Activated naive CD8-positive, alpha-beta T cell treated with anti-CD3 and anti-CD28 coated beads, Interleukin-2, amount 50 U/mL, for 24 hours (primary cell): Measurements from ENCODE around the gene SF3A1.

ENCODE experiments used
- ATAC-seq: fragments of 150-1000 bp; cut with Tn5 transposase; one replicate; pipeline ENCODE4 v1.10.0; 2021
- DNase-seq: peaks from one replicate; pipeline ENCODE4 v3.0.0; 2021
- H3K27ac Mint-ChIP-seq: one replicate; pipeline ENCODE4 v1.8.0; 2021; ENCODE audit warnings: mild to moderate bottlenecking, mixed read lengths
- H3K27me3 Mint-ChIP-seq: one replicate; pipeline ENCODE4 v1.8.0; 2021; ENCODE audit warnings: mixed read lengths
- H3K36me3 Mint-ChIP-seq: one replicate; pipeline ENCODE4 v1.8.0; 2021; ENCODE audit warnings: low read depth, mixed read lengths
- H3K4me1 Mint-ChIP-seq: one replicate; pipeline ENCODE4 v1.8.0; 2021; ENCODE audit warnings: mixed read lengths
- H3K4me3 Mint-ChIP-seq: one replicate; pipeline ENCODE4 v1.8.0; 2021; ENCODE audit warnings: mild to moderate bottlenecking, moderate library complexity, mixed read lengths
- H3K9me3 Mint-ChIP-seq: one replicate; pipeline ENCODE4 v1.8.0; 2021; ENCODE audit warnings: mixed read lengths

Gene SF3A1

GRCh38 chr22:30326706-30327362, 29.9 kb downstream of the SF3A1 start, which contains the start of gene TBC1D10A:
TSS of gene TBC1D10A (minus strand) at chr22:30326941. CDS start at chr22:30326881, 60 bp downstream.
- H3K4me1 Mint-ChIP-seq = peaks cover 48% of the 10 kb centered on the region
- H3K9me3 Mint-ChIP-seq = no peaks in the 10 kb centered on the region
- no peaks in the 10 kb centered on the region for H3K27me3 Mint-ChIP-seq
- H3K4me3 Mint-ChIP-seq = peak within 1 kb of the TSS; percentile 75
- DNase-seq (peak; percentile 92), ATAC-seq (peak; percentile 87)
- peaks cover 18% of the 10 kb centered on the region for H3K36me3 Mint-ChIP-seq
- H3K27ac Mint-ChIP-seq = peak within 1 kb of the TSS; percentile 72

GRCh38 chr22:30326255-30326705, 30.4 kb downstream of the SF3A1 start:
- no peak for DNase-seq
- ATAC-seq = peak; percentile 3
- no peaks in the 10 kb centered on the region for H3K27me3 Mint-ChIP-seq
- no peaks in the 10 kb centered on the region for H3K9me3 Mint-ChIP-seq
- H3K36me3 Mint-ChIP-seq = peaks cover 18% of the 10 kb centered on the region
- peak overlapping the region; percentile 72 for H3K27ac Mint-ChIP-seq
- peaks cover 52% of the 10 kb centered on the region for H3K4me1 Mint-ChIP-seq
- H3K4me3 Mint-ChIP-seq = peak overlapping the region; percentile 75

- Mint-ChIP-seq H3K4me1 (peaks cover 57% of the 10 kb centered on the region), H3K36me3 (peaks cover 17% of the 10 kb centered on the region), H3K9me3 (no peaks in the 10 kb centered on the region), H3K27me3 (no peaks in the 10 kb centered on the region), H3K27ac (peak overlapping the region; percentile 72), H3K4me3 (peak overlapping the region; percentile 75)
- DNase-seq (no peak), ATAC-seq (no peak)
Observed at GRCh38 chr22:30325724-30326254, 30.9 kb downstream of the SF3A1 start.

DNA sequence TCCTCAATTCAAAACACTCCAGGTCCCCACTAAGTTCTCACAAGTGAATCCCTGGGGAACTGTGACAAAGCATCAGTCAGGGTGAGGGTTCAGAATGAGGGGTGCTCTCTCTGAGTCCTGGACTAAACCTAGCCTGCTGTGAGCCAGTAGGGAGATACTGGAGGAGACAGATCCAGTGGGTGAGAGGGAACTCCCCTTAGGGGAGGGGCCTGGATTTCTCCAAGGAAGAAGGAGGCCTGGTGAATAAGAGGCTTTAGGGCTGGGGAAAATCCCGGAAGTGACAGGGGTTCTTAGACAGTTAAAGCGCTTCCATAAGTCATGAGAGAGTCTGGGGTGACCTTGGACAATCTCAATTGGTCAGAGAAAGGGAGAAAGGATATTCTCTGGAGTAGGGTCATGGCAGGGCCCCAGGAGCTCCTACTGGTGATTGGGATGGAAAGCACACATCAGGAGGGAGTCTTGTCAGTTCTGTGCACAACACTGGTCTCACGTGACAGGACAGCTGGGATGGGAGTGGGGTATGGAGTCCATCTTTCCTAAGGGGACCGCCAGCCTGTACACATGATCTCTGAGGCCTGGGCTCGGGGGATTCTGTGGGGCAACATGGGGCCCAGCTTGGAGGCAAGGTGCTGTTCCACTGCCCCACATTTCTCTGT, 31.5 kb downstream of the SF3A1 start:
- H3K4me1 Mint-ChIP-seq = peaks cover 62% of the 10 kb centered on the region
- H3K27me3 Mint-ChIP-seq = no peaks in the 10 kb centered on the region
- no peaks in the 10 kb centered on the region for H3K9me3 Mint-ChIP-seq
- ATAC-seq = no peak
- H3K27ac Mint-ChIP-seq = peak overlapping the region; percentile 72
- H3K4me3 Mint-ChIP-seq = peak overlapping the region; percentile 75
- peaks cover 12% of the 10 kb centered on the region for H3K36me3 Mint-ChIP-seq
- no peak for DNase-seq

GRCh38 chr22:30324014-30324730, 32.5 kb downstream of the SF3A1 start:
- H3K9me3 Mint-ChIP-seq = no peaks in the 10 kb centered on the region
- DNase-seq (peak; percentile 53), ATAC-seq (peak; percentile 57)
- peak overlapping the region; percentile 75 for H3K4me3 Mint-ChIP-seq
- H3K36me3 Mint-ChIP-seq = peaks cover 7% of the 10 kb centered on the region
- H3K27ac Mint-ChIP-seq = peak overlapping the region; percentile 61
- no peaks in the 10 kb centered on the region for H3K27me3 Mint-ChIP-seq
- peaks cover 71% of the 10 kb centered on the region for H3K4me1 Mint-ChIP-seq

GRCh38 chr22:30323246-30323645, 33.4 kb downstream of the SF3A1 start:
- H3K27ac Mint-ChIP-seq = no peak overlapping the region
- H3K36me3 Mint-ChIP-seq = peaks cover 10% of the 10 kb centered on the region
- ATAC-seq = no peak
- H3K27me3 Mint-ChIP-seq = no peaks in the 10 kb centered on the region
- no peaks in the 10 kb centered on the region for H3K9me3 Mint-ChIP-seq
- no peak overlapping the region for H3K4me3 Mint-ChIP-seq
- no peak for DNase-seq
- H3K4me1 Mint-ChIP-seq = peaks cover 80% of the 10 kb centered on the region

GRCh38 chr22:30321461-30321860, 35.2 kb downstream of the SF3A1 start:
- Mint-ChIP-seq H3K9me3 (no peaks in the 10 kb centered on the region), H3K4me3 (no peak overlapping the region), H3K4me1 (peaks cover 88% of the 10 kb centered on the region), H3K27ac (no peak overlapping the region), H3K36me3 (peaks cover 11% of the 10 kb centered on the region), H3K27me3 (no peaks in the 10 kb centered on the region)
- DNase-seq (no peak), ATAC-seq (no peak)

DNA sequence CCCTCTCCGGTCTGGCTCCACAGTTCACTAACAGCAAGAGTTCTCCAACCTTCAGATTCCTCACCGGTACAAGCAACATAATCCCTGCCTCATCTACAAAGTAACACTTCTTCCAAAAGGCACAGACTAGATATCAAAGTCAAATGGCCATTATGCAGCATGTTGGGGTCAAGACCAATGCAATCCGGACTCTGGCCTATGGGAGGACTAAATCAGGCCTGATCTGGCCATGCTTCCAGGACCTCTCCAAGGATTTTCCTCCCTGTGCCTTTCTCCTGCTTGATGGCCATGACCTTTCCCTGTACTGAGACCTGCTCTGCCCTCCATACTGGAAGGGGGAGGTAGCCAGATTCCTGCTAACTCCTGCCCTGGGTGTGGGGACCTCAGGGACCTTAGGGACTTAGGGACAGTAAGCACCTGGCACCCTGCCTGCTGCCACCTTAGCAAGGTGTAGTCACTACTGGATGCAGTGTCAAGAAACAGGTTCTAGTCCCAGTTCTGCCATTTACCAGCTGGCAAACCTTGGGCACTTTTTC, 36.6 kb downstream of the SF3A1 start:
- ATAC-seq = no peak
- no peak overlapping the region for H3K27ac Mint-ChIP-seq
- H3K36me3 Mint-ChIP-seq = peaks cover 13% of the 10 kb centered on the region

DNA sequence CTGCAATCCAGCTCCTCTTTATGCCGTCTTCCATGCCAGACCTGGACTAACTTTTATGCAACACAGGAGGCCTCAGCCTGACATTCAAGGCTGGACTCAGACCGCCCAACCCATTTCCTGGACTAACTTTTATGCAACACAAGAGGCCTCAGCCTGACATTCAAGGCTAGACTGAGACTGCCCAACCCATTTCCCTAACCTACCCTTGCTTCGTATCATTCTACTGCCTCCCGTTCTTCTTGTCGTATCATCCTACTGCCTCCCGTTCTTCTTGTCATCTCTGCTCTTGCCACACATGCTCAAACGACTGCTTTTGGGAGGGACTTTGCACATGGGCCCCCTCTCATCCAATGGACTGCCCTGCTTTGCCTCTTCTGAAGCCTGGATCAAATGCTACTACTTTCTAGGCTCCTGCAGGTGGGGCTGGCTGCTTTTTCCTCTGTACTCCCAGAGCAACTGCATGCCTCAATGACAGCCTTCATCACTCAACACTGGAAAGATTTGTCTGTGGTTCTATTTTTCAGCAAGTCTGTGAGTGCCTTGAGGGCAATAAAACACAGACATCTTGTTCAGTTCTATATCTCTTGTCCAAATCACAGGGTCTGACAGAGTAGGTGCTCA, 37.8 kb downstream of the SF3A1 start:
- H3K4me1 Mint-ChIP-seq = peaks cover 89% of the 10 kb centered on the region
- H3K27ac Mint-ChIP-seq = peak overlapping the region; percentile 58
- H3K9me3 Mint-ChIP-seq = no peaks in the 10 kb centered on the region
- no peaks in the 10 kb centered on the region for H3K27me3 Mint-ChIP-seq
- H3K4me3 Mint-ChIP-seq = no peak overlapping the region
- DNase-seq = no peak
- H3K36me3 Mint-ChIP-seq = peaks cover 13% of the 10 kb centered on the region
- no peak for ATAC-seq

More for the DNA sequence above, 36.6 kb downstream of the SF3A1 start:
- Mint-ChIP-seq H3K27me3 (no peaks in the 10 kb centered on the region), H3K4me1 (peaks cover 89% of the 10 kb centered on the region), H3K4me3 (no peak overlapping the region), H3K9me3 (no peaks in the 10 kb centered on the region)
- no peak for DNase-seq

DNA sequence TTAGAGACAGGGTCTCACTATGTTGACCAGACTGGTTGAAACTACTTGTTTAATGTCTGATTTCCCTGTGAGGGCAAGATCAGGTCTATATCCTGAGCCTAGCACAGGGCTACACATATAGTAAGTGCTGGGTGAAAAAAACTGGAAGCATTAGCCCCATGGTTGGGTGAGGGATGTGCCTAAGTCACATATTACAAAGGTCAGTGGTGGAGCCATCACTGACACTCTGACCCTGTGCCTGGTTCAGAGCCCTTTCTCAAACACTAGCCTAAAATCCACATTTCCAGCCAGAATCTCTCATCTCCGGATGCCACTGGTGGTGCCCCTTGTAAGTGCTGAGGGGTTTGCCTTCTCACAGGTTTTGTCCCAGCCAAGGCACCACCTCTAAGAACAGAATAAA, 38.9 kb downstream of the SF3A1 start:
- Mint-ChIP-seq H3K4me1 (peaks cover 88% of the 10 kb centered on the region), H3K9me3 (no peaks in the 10 kb centered on the region), H3K4me3 (no peak overlapping the region), H3K27me3 (no peaks in the 10 kb centered on the region), H3K36me3 (peaks cover 8% of the 10 kb centered on the region), H3K27ac (peak overlapping the region; percentile 47)
- ATAC-seq = no peak
- no peak for DNase-seq

- DNase-seq (no peak), ATAC-seq (no peak)
- H3K4me3 Mint-ChIP-seq = no peak overlapping the region
- no peaks in the 10 kb centered on the region for H3K27me3 Mint-ChIP-seq
- peak overlapping the region; percentile 84 for H3K27ac Mint-ChIP-seq
- H3K9me3 Mint-ChIP-seq = no peaks in the 10 kb centered on the region
- H3K36me3 Mint-ChIP-seq = peaks cover 9% of the 10 kb centered on the region
- H3K4me1 Mint-ChIP-seq = peaks cover 94% of the 10 kb centered on the region
Observed at GRCh38 chr22:30315962-30316576, 40.6 kb downstream of the SF3A1 start.

DNA sequence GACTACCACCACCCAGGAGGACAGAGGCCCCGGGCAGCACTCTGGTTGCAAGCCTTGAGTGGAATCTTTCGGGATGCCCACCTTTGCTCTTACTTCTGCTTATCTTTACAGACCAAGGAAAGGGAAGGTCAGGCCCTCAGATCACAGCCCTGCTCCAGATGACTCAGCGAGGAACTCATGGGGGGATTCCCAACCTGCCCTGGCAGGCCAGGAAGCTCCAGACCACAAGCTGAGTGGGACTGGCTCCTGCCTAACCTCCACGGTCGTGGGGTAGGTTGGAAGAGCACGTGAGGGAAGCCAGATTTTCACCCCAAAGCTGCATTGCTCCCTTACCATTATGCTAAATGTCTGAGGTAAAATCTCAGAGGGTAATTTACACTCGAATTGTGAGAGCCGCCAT, 41.8 kb downstream of the SF3A1 start:
- H3K9me3 Mint-ChIP-seq = no peaks in the 10 kb centered on the region
- H3K27me3 Mint-ChIP-seq = no peaks in the 10 kb centered on the region
- DNase-seq (peak; percentile 60), ATAC-seq (peak; percentile 64)
- H3K4me1 Mint-ChIP-seq = peaks cover 96% of the 10 kb centered on the region
- H3K27ac Mint-ChIP-seq = peak overlapping the region; percentile 84
- peaks cover 9% of the 10 kb centered on the region for H3K36me3 Mint-ChIP-seq
- H3K4me3 Mint-ChIP-seq = peak overlapping the region; percentile 28

DNA sequence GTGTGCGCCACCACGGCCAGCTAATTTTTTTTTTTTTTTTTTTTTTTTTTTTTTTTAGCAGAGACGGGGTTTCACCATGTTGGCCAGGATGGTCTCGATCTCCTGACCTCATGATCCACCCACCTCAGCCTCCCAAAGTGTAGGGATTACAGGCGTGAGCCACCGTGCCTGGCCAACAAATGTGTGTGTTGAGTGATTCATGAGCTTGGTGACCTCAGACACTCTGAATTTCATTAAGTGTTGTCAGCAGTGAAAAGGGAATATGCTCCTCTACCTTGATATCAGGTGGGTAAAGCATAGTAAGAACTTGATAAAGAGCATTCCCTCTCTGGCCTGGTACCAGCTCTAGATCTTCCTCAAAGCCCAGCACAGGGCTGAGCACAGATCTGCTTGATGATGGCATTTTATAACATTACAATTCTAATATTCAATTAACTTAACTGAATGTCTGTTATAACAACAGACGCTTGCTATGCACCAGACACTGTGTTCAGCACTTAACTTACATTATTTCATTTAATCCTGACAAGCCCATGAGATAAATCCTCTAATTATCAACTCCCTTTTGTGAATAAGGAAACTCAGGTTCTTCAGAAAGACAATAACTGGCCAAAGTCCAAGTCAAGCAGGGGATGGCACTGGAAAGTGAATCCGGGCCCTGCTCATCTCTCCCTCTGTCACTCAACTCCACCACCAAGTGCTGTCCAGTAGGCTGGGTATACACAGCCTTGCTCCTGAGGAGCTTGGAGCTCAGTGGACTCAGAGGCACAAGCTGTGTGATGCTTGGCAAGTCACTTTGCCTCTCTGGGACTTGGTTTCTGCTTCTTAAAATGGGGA, 42.9 kb downstream of the SF3A1 start:
- H3K36me3 Mint-ChIP-seq = peaks cover 9% of the 10 kb centered on the region
- H3K4me3 Mint-ChIP-seq = no peak overlapping the region
- peak overlapping the region; percentile 84 for H3K27ac Mint-ChIP-seq
- DNase-seq (no peak), ATAC-seq (no peak)
- H3K4me1 Mint-ChIP-seq = peaks cover 97% of the 10 kb centered on the region
- no peaks in the 10 kb centered on the region for H3K27me3 Mint-ChIP-seq
- no peaks in the 10 kb centered on the region for H3K9me3 Mint-ChIP-seq
